ACC112 (cell line): Measurements from ENCODE around the gene KCNK2.
A peak's percentile ranks its signal among the peaks of the same experiment; 100 is the strongest.

Source experiments
- H2AFZ ChIP-seq: fragments of 200-600 bp; sonication (generic); one replicate; pipeline ENCODE4 v1.6.0; 2017; ENCODE audit warnings: antibody characterized with exemption, low read length; ENCODE audit not compliant: unreplicated experiment
- H3K27ac ChIP-seq: fragments of 200-600 bp; sonication (generic); 2 replicates; pipeline ENCODE4 v1.5.1; 2014; ENCODE audit warnings: low read depth, mild to moderate bottlenecking, antibody characterized with exemption, low read length, moderate library complexity
- H3K27me3 ChIP-seq: fragments of 200-600 bp; sonication (generic); 2 replicates; pipeline ENCODE4 v1.6.1; 2014; ENCODE audit warnings: mild to moderate bottlenecking, antibody characterized with exemption, low read length, moderate library complexity, mixed read lengths; ENCODE audit not compliant: insufficient read depth
- H3K36me3 ChIP-seq: fragments of 200-600 bp; sonication (generic); 2 replicates; pipeline ENCODE4 v1.6.1; 2016; ENCODE audit warnings: mild to moderate bottlenecking, antibody characterized with exemption, low read length, moderate library complexity, mixed read lengths; ENCODE audit not compliant: insufficient read depth
- H3K4me1 ChIP-seq: fragments of 200-600 bp; sonication (generic); one replicate; pipeline ENCODE4 v1.6.1; 2016; ENCODE audit warnings: low read length, mixed read lengths; ENCODE audit not compliant: insufficient read depth, unreplicated experiment, control insufficient read depth
- H3K4me3 ChIP-seq: fragments of 200-600 bp; sonication (generic); 2 replicates; pipeline ENCODE4 v1.5.1; 2014; ENCODE audit warnings: mild to moderate bottlenecking, low read depth, low read length
- H3K79me2 ChIP-seq: fragments of 200-600 bp; sonication (generic); one replicate; pipeline ENCODE4 v1.6.0; 2016; ENCODE audit warnings: low read length; ENCODE audit not compliant: control insufficient read depth, unreplicated experiment, insufficient read depth

KCNK2 gene

GRCh38 chr1:215128504-215128903, 46.0 kb downstream of the KCNK2 start:
- peak overlapping the region; percentile 42; the same call in 1 of the 2 replicates for H3K27ac ChIP-seq
- no peak overlapping the region for H2AFZ ChIP-seq
- no peaks in the 10 kb centered on the region for H3K36me3 ChIP-seq
- no peaks in the 10 kb centered on the region for H3K27me3 ChIP-seq
- H3K4me1 ChIP-seq, result peaks cover 14% of the 10 kb centered on the region
- H3K4me3 ChIP-seq, result no peak overlapping the region
- no peaks in the 10 kb centered on the region for H3K79me2 ChIP-seq

- Histone ChIP-seq H3K27me3 (no peaks in the 10 kb centered on the region), H3K79me2 (no peaks in the 10 kb centered on the region), H3K4me3 (no peak overlapping the region), H3K36me3 (no peaks in the 10 kb centered on the region), H2AFZ (no peak overlapping the region), H3K4me1 (peaks cover 14% of the 10 kb centered on the region), H3K27ac (no peak overlapping the region)
Measured at GRCh38 chr1:215131291-215131690, 48.8 kb downstream of the KCNK2 start.

GRCh38 chr1:215132156-215132555, 49.6 kb downstream of the KCNK2 start:
- H3K27me3 ChIP-seq, result no peaks in the 10 kb centered on the region
- H3K4me1 ChIP-seq, result peaks cover 14% of the 10 kb centered on the region
- no peak overlapping the region for H3K4me3 ChIP-seq
- H3K36me3 ChIP-seq, result no peaks in the 10 kb centered on the region
- no peak overlapping the region for H2AFZ ChIP-seq
- H3K79me2 ChIP-seq, result no peaks in the 10 kb centered on the region
- H3K27ac ChIP-seq, result no peak overlapping the region

GRCh38 chr1:215133532-215133931, 51.0 kb downstream of the KCNK2 start:
- Histone ChIP-seq H2AFZ (no peak overlapping the region), H3K36me3 (no peaks in the 10 kb centered on the region), H3K4me1 (peaks cover 9% of the 10 kb centered on the region), H3K4me3 (no peak overlapping the region), H3K27ac (no peak overlapping the region), H3K79me2 (no peaks in the 10 kb centered on the region), H3K27me3 (no peaks in the 10 kb centered on the region)

- no peaks in the 10 kb centered on the region for H3K27me3 ChIP-seq
Measured at GRCh38 chr1:215137985-215138384, 55.4 kb downstream of the KCNK2 start.

GRCh38 chr1:215140135-215140534, 57.6 kb downstream of the KCNK2 start:
- Histone ChIP-seq H3K4me3 (no peak overlapping the region), H3K27ac (no peak overlapping the region), H2AFZ (no peak overlapping the region), H3K36me3 (peaks cover 4% of the 10 kb centered on the region; the same call in 1 of the 2 replicates), H3K27me3 (no peaks in the 10 kb centered on the region), H3K4me1 (peaks cover 6% of the 10 kb centered on the region), H3K79me2 (no peaks in the 10 kb centered on the region)

More at GRCh38 chr1:215137985-215138384, 55.4 kb downstream of the KCNK2 start:
- Histone ChIP-seq H2AFZ (no peak overlapping the region), H3K36me3 (peaks cover 4% of the 10 kb centered on the region; the same call in 1 of the 2 replicates), H3K79me2 (no peaks in the 10 kb centered on the region), H3K4me3 (no peak overlapping the region), H3K4me1 (peaks cover 6% of the 10 kb centered on the region), H3K27ac (no peak overlapping the region)

- Histone ChIP-seq H3K27me3 (no peaks in the 10 kb centered on the region), H3K36me3 (peaks cover 4% of the 10 kb centered on the region; the same call in 1 of the 2 replicates), H3K4me1 (peaks cover 11% of the 10 kb centered on the region), H3K79me2 (no peaks in the 10 kb centered on the region), H3K4me3 (no peak overlapping the region), H2AFZ (no peak overlapping the region), H3K27ac (no peak overlapping the region)
Measured at GRCh38 chr1:215141460-215141859, 58.9 kb downstream of the KCNK2 start.

GRCh38 chr1:215143497-215143896, 61.0 kb downstream of the KCNK2 start:
- peaks cover 11% of the 10 kb centered on the region for H3K4me1 ChIP-seq
- H3K27me3 ChIP-seq, result no peaks in the 10 kb centered on the region
- peaks cover 4% of the 10 kb centered on the region; the same call in 1 of the 2 replicates for H3K36me3 ChIP-seq
- no peak overlapping the region for H2AFZ ChIP-seq
- no peak overlapping the region for H3K27ac ChIP-seq
- no peaks in the 10 kb centered on the region for H3K79me2 ChIP-seq
- H3K4me3 ChIP-seq, result no peak overlapping the region

GRCh38 chr1:215146240-215146975, 63.9 kb downstream of the KCNK2 start:
- H3K27me3 ChIP-seq, result no peaks in the 10 kb centered on the region
- no peak overlapping the region for H2AFZ ChIP-seq
- H3K36me3 ChIP-seq, result no peaks in the 10 kb centered on the region
- H3K79me2 ChIP-seq, result no peaks in the 10 kb centered on the region
- H3K4me1 ChIP-seq, result peaks cover 5% of the 10 kb centered on the region
- H3K4me3 ChIP-seq, result no peak overlapping the region
- no peak overlapping the region for H3K27ac ChIP-seq

- no peaks in the 10 kb centered on the region for H3K27me3 ChIP-seq
- no peak overlapping the region for H3K27ac ChIP-seq
- H3K36me3 ChIP-seq, result no peaks in the 10 kb centered on the region
- H3K4me1 ChIP-seq, result peaks cover 5% of the 10 kb centered on the region
- H3K79me2 ChIP-seq, result no peaks in the 10 kb centered on the region
- H2AFZ ChIP-seq, result no peak overlapping the region
- no peak overlapping the region for H3K4me3 ChIP-seq
Measured at GRCh38 chr1:215147024-215147423, 64.5 kb downstream of the KCNK2 start.

GRCh38 chr1:215151841-215152549, 69.5 kb downstream of the KCNK2 start:
- H3K27me3 ChIP-seq, result no peaks in the 10 kb centered on the region
- no peak overlapping the region for H3K4me3 ChIP-seq
- H3K36me3 ChIP-seq, result no peaks in the 10 kb centered on the region
- no peak overlapping the region for H2AFZ ChIP-seq
- no peaks in the 10 kb centered on the region for H3K79me2 ChIP-seq
- H3K27ac ChIP-seq, result no peak overlapping the region
- H3K4me1 ChIP-seq, result peaks cover 3% of the 10 kb centered on the region
